K562 (cell line): Measurements from ENCODE around the gene BCL2L1. TPM values are rescaled to one million over a fixed set of nuclear protein-coding genes. Genes with fewer than 3 reads are reported as not detected.

ENCODE experiments used
- ETS1 ChIP-seq: conservative IDR thresholded peaks from 2 replicates; pipeline ENCODE4 v1.6.1; 2011; ENCODE audit warnings: low read depth, mild to moderate bottlenecking, low read length; ENCODE audit not compliant: control insufficient read depth
- ZBTB40 ChIP-seq, 2 experiments: fragments of 450-650 bp in 1 of 2; sonication (generic) in 1 of 2; formaldehyde crosslinking in 1 of 2; IDR thresholded peaks; 2 replicates each; pipeline versions ENCODE4 v1.7.1 to v1.9.0; 2016 to 2022; ENCODE audit warnings: inconsistent platforms in 1 of 2, mild to moderate bottlenecking in 1 of 2, missing genetic modification reagents in 1 of 2
- ZNF507 ChIP-seq: conservative IDR thresholded peaks from 2 replicates; pipeline ENCODE4 v1.6.1; 2017; ENCODE audit warnings: missing genetic modification characterization, missing compliant biosample characterization
- polyA plus RNA-seq, 8 experiments: library from polyadenylated mRNA; depleted of rRNA in 4 of 8; stranded (reverse) in 5 of 8; unstranded in 3 of 8; fragments of >200 nt; fragmentation: Nextera tagmentation in 2 of 8; fragmentation: Illumina TruSeq in 1 of 8; extraction: Ambion mirVana in 2 of 8; extraction: Trizol in 1 of 8; gene quantifications; 2 replicates each; pipeline versions ENCODE4 v1.2.1 to v1.2.3, GENCODE V29; 2011 to 2014; ENCODE audit warnings: inconsistent platforms in 1 of 8, missing spikeins in 1 of 8
- total RNA-seq, 7 experiments: library from RNA; depleted of rRNA in 6 of 7; stranded (reverse); fragments of >200 nt in 6 of 7; fragmentation: Illumina TruSeq in 2 of 7; extraction: Trizol in 2 of 7; gene quantifications; 2 replicates each; pipeline versions ENCODE4 v1.2.1 to v1.2.3, GENCODE V29; 2011 to 2021; ENCODE audit warnings: low replicate concordance in 1 of 7

The BCL2L1 gene
- total and polyA plus RNA-seq, 9 of the 15 experiments (the other 6 are each of a cell fraction or from before 2014, with no cell fraction given), result 3.3 to 182 (median 120) TPM

GRCh38 chr20:31694842-31695593 is 27.6 kb downstream of the BCL2L1 start (continued):
- no peak for TF ChIP-seq ZBTB40 (IDR thresholded peaks at IDR 0.05)
- no peak for TF ChIP-seq ZBTB40 (CRISPR knock-in tag; IDR thresholded peaks at IDR 0.05)
- TF ChIP-seq ETS1, result no peak
- no peak for TF ChIP-seq ZNF507
